A549 (cell line): ENCODE data around the gene TGFBR3. TPM values are rescaled to one million over a fixed set of nuclear protein-coding genes. Genes with fewer than 3 reads are reported as not detected.

ENCODE experiments used
- ATAC-seq, 2 experiments: fragments of 200-7000 bp in 1 of 2; fragments of >200 bp in 1 of 2; cut with Nextera tagmentation in 1 of 2; cut with Tn5 transposase in 1 of 2; 3 replicates each; pipeline versions ENCODE4 v1.8.0 to v1.9.1; 2018 to 2020; ENCODE audit warnings: mild to moderate bottlenecking in 1 of 2, moderate library complexity in 1 of 2
- CTCF ChIA-PET: fragments of 300-600 bp; sonication (Branson Sonifier 250); formaldehyde crosslinking; extraction: SDS; loops from one replicate; lab custom pipeline; 2021; ENCODE audit warnings: antibody characterized with exemption, inconsistent platforms; lab: Yijun Ruan, JAX
- POLR2A ChIA-PET: fragments of 350-600 bp; formaldehyde crosslinking; extraction: SDS; loops from one replicate; lab custom pipeline; 2021; ENCODE audit warnings: antibody characterized with exemption, inconsistent platforms; lab: Yijun Ruan, JAX
- DNase-seq, 2 experiments: peaks; one replicate each; pipeline versions ENCODE4 v3.0.0 to v3.0.0-alpha.2; 2011 to 2016; ENCODE audit warnings: low read depth in 1 of 2, low spot score in 1 of 2
- FAIRE-seq: peaks from 2 replicates; lab custom pipeline; 2011; peaks lifted over from hg19 to GRCh38; lab: Jason Lieb, UNC
- H3K27ac ChIP-seq, 2 experiments: fragments of >200 bp; sonication (Bioruptor Twin); formaldehyde crosslinking; 3 replicates each; pipeline ENCODE4 v1.5.1; 2016 to 2017
- H3K4me1 ChIP-seq: fragments of >200 bp; sonication (Bioruptor Twin); formaldehyde crosslinking; 3 replicates; pipeline ENCODE4 v1.6.1; 2016
- H3K4me2 ChIP-seq: fragments of >200 bp; sonication (Bioruptor Twin); formaldehyde crosslinking; 3 replicates; pipeline ENCODE4 v1.6.1; 2016
- H3K4me3 ChIP-seq: fragments of >200 bp; sonication (Bioruptor Twin); formaldehyde crosslinking; 3 replicates; pipeline ENCODE4 v1.5.1; 2016
- H3K9me3 ChIP-seq: fragments of >200 bp; sonication (Bioruptor Twin); formaldehyde crosslinking; 3 replicates; pipeline ENCODE4 v1.6.1; 2016
- BHLHE40 ChIP-seq: IDR thresholded peaks from 2 replicates; pipeline ENCODE4 v1.6.1; 2012; ENCODE audit warnings: low read depth, low read length, inconsistent platforms
- CHD2 ChIP-seq: fragments of 150-350 bp; IDR thresholded peaks from 2 replicates; pipeline ENCODE4 v1.6.1; 2014; ENCODE audit warnings: low read length; ENCODE audit not compliant: partially characterized antibody
- EHF ChIP-seq: fragments of 250-450 bp; sonication (Bioruptor Pico); IDR thresholded peaks from 2 replicates; pipeline ENCODE4 v1.5.0; 2020; ENCODE audit warnings: mild to moderate bottlenecking
- GATA3 ChIP-seq: IDR thresholded peaks from 2 replicates; pipeline ENCODE4 v1.6.1; 2012; ENCODE audit warnings: borderline replicate concordance
- HEYL ChIP-seq: fragments of 250-450 bp; sonication (Bioruptor Pico); IDR thresholded peaks from 2 replicates; pipeline ENCODE4 v1.8.0; 2021; ENCODE audit warnings: mild to moderate bottlenecking, moderate library complexity
- HMGXB4 ChIP-seq: fragments of 250-450 bp; sonication (Bioruptor Pico); IDR thresholded peaks from 2 replicates; pipeline ENCODE4 v1.5.0; 2021; ENCODE audit warnings: mild to moderate bottlenecking, moderate library complexity, borderline replicate concordance
- HOXA7 ChIP-seq: fragments of 250-450 bp; sonication (Bioruptor Pico); IDR thresholded peaks from 2 replicates; pipeline ENCODE4 v1.5.0; 2020; ENCODE audit warnings: mild to moderate bottlenecking, moderate library complexity
- JUNB ChIP-seq: fragments of >200 bp; sonication (Bioruptor Twin); formaldehyde crosslinking; IDR thresholded peaks from 2 replicates; pipeline ENCODE4 v1.6.1; 2016
- MAX ChIP-seq: IDR thresholded peaks from 2 replicates; pipeline ENCODE4 v1.6.1; 2012
- MAZ ChIP-seq: fragments of 150-350 bp; IDR thresholded peaks from 2 replicates; pipeline ENCODE4 v1.6.1; 2014; ENCODE audit warnings: antibody characterized with exemption, low read depth, low read length, borderline replicate concordance
- MYC ChIP-seq: IDR thresholded peaks from 2 replicates; pipeline ENCODE4 v1.6.1; 2012; ENCODE audit warnings: mild to moderate bottlenecking, inconsistent platforms, low read length, improper control_type of control experiment, borderline replicate concordance
- NPAS2 ChIP-seq: fragments of 250-450 bp; sonication (Bioruptor Pico); IDR thresholded peaks from 2 replicates; pipeline ENCODE4 v1.8.0; 2022; ENCODE audit warnings: mild to moderate bottlenecking, moderate library complexity, borderline replicate concordance
- NR3C1 ChIP-seq: fragments of >200 bp; sonication (Bioruptor Twin); formaldehyde crosslinking; IDR thresholded peaks from 3 replicates; pipeline ENCODE4 v1.6.1; 2017
- POLR2A ChIP-seq: IDR thresholded peaks from 2 replicates; pipeline ENCODE4 v1.6.1; 2012; ENCODE audit warnings: mild to moderate bottlenecking, low read length
- POLR2AphosphoS2 ChIP-seq: conservative IDR thresholded peaks from 2 replicates; pipeline ENCODE4 v1.6.1; 2012; ENCODE audit warnings: low read length, improper control_type of control experiment, inconsistent platforms
- RAD21 ChIP-seq, 2 experiments: fragments of >200 bp in 1 of 2; sonication (Bioruptor Twin) in 1 of 2; formaldehyde crosslinking in 1 of 2; IDR thresholded peaks in 1 of 2; conservative IDR thresholded peaks in 1 of 2; 2 replicates in 1 of 2; 3 replicates in 1 of 2; pipeline ENCODE4 v1.6.1; 2012 to 2018; ENCODE audit warnings: inconsistent platforms in 1 of 2
- RARB ChIP-seq: fragments of 250-450 bp; sonication (Bioruptor Pico); IDR thresholded peaks from 2 replicates; pipeline ENCODE4 v1.8.0; 2021; ENCODE audit warnings: mild to moderate bottlenecking, moderate library complexity
- RCOR1 ChIP-seq: fragments of 150-350 bp; IDR thresholded peaks from 2 replicates; pipeline ENCODE4 v1.6.1; 2014; ENCODE audit warnings: antibody characterized with exemption, low read length, low read depth
- RNF2 ChIP-seq: fragments of 200-600 bp; sonication (generic); IDR thresholded peaks from 2 replicates; pipeline ENCODE4 v1.6.1; 2016; ENCODE audit warnings: low read depth, mild to moderate bottlenecking, antibody characterized with exemption, moderate library complexity, borderline replicate concordance
- SMC3 ChIP-seq: fragments of >200 bp; sonication (Bioruptor Twin); formaldehyde crosslinking; IDR thresholded peaks from 3 replicates; pipeline ENCODE4 v1.6.1; 2018; ENCODE audit warnings: inconsistent platforms
- TFCP2L1 ChIP-seq: fragments of 250-450 bp; sonication (Bioruptor Pico); IDR thresholded peaks from 2 replicates; pipeline ENCODE4 v1.5.0; 2021; ENCODE audit warnings: mild to moderate bottlenecking
- ZFP36 ChIP-seq: fragments of 450-650 bp; IDR thresholded peaks from 2 replicates; pipeline ENCODE4 v1.6.1; 2014; ENCODE audit warnings: borderline replicate concordance; ENCODE audit not compliant: partially characterized antibody
- ZNF302 ChIP-seq: fragments of 250-450 bp; sonication (Bioruptor Pico); IDR thresholded peaks from 2 replicates; pipeline ENCODE4 v1.9.0; 2021; ENCODE audit warnings: inconsistent platforms, mild to moderate bottlenecking, moderate library complexity
- WGBS: methylation state at CpG from one replicate; pipeline ENCODE4 v1.1.6; 2017; ENCODE audit errors: missing lambda C conversion rate; 5-methylcytosine and 5-hydroxymethylcytosine counted together
- polyA plus RNA-seq, 4 experiments: library from polyadenylated mRNA; depleted of rRNA in 3 of 4; stranded (reverse); fragments of >200 nt; fragmentation: RNase III in 1 of 4; extraction: RNeasy Plus Mini Kit Qiagen cat#74134 plus additional on column Dnase treatment in 1 of 4; gene quantifications; 2 replicates in 3 of 4; 3 replicates in 1 of 4; pipeline ENCODE4 v1.2.3, GENCODE V29; 2011 to 2017
- TF ChIP-seq, protein P1 (sequence below): IDR thresholded peaks from 2 replicates; pipeline ENCODE4 v1.6.1; 2012
- TF ChIP-seq, protein P2 (sequence below): fragments of 250-450 bp; sonication (Bioruptor Pico); IDR thresholded peaks from 2 replicates; pipeline ENCODE4 v1.5.0; 2020; ENCODE audit warnings: low read depth, mild to moderate bottlenecking, moderate library complexity
- TF ChIP-seq, protein P3 (sequence below): fragments of 150-350 bp; IDR thresholded peaks from 2 replicates; pipeline ENCODE4 v1.6.1; 2014; ENCODE audit warnings: low read depth, mild to moderate bottlenecking, low read length

Gene TGFBR3
- polyA plus RNA-seq, 2 of the 4 experiments (the other 2 are of a cell fraction), result 5.0 to 8.9 TPM

GRCh38 chr1:91746728-91747338 is 139.1 kb downstream of the TGFBR3 start:
- H3K4me1 ChIP-seq, result peaks cover 7% of the 10 kb centered on the region; the same call in 2 of the 3 replicates
- H3K27ac ChIP-seq, result no peak overlapping the region
- WGBS, result 79% methylated on average over 3 of the region's 3 CpGs
- ATAC-seq, result no peak
- TF ChIP-seq GATA3 (no peak), BHLHE40 (no peak), NR3C1 (no peak), TFCP2L1 (CRISPR knock-in tag) (no peak), JUNB (no peak), HOXA7 (CRISPR knock-in tag) (no peak), ZFP36 (no peak), POLR2AphosphoS2 (no peak), NPAS2 (CRISPR knock-in tag) (no peak), MAZ (no peak), HMGXB4 (CRISPR knock-in tag) (no peak), HEYL (CRISPR knock-in tag) (no peak), EHF (CRISPR knock-in tag) (no peak), SMC3 (no peak)
- TF ChIP-seq, protein P1, sequence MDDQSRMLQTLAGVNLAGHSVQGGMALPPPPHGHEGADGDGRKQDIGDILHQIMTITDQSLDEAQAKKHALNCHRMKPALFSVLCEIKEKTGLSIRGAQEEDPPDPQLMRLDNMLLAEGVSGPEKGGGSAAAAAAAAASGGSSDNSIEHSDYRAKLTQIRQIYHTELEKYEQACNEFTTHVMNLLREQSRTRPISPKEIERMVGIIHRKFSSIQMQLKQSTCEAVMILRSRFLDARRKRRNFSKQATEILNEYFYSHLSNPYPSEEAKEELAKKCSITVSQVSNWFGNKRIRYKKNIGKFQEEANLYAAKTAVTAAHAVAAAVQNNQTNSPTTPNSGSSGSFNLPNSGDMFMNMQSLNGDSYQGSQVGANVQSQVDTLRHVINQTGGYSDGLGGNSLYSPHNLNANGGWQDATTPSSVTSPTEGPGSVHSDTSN, result no peak
- TF ChIP-seq, protein P2, sequence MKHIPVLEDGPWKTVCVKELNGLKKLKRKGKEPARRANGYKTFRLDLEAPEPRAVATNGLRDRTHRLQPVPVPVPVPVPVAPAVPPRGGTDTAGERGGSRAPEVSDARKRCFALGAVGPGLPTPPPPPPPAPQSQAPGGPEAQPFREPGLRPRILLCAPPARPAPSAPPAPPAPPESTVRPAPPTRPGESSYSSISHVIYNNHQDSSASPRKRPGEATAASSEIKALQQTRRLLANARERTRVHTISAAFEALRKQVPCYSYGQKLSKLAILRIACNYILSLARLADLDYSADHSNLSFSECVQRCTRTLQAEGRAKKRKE (CRISPR knock-in tag), result no peak
- no peak overlapping the region for H3K4me2 ChIP-seq
- DNase-seq, result peak in 1 of 2 experiments; percentile 36
- FAIRE-seq, result no peak
- peaks cover 22% of the 10 kb centered on the region for H3K9me3 ChIP-seq
- ChIA-PET CTCF (interaction anchor here (1.0 to 1.9 kb wide), 2 partner anchors 9 kb away, joined by 3 to 9 read pairs; no protein-coding TSS in a partner anchor), POLR2A (no interaction called here)
- H3K4me3 ChIP-seq, result no peak overlapping the region

DNA sequence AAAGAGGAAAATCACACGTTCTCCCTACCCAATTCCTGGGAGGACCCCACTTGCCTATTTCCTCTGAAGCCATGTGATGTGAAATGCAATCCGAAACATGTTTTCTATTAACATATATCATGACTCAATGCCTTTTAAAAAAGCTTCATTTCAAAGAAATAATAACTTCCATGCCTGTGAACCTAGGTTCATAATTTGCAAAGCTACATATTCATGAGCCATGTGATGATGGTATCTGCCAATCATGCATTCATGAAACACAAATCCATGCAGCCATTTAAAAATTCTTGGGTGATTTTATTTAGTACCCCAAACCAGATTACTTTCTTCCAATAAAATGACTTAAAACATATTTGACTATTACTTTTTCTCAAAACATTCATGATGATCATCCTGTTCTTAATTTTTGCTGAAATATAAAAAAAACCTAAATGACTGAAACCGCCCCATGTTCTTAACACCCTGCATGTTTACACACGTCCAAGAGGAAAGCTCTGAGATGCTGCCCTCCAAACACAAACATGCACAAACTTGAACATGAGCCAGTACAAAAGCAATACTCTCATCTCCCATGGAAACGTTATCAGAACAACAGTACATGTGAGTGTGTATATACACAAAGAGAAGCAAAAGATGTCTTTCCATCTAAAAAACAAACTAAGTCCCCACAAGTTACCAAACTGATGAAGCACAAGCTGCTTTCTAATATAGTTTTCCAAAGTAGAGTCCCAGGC is 140.1 kb downstream of the TGFBR3 start:
- no peak for FAIRE-seq
- no peak overlapping the region for H3K27ac ChIP-seq
- no peak overlapping the region for H3K4me3 ChIP-seq
- no peak for DNase-seq
- WGBS, result 74% methylated on average over 5 of the region's 5 CpGs
- ATAC-seq, result no peak
- H3K4me2 ChIP-seq, result no peak overlapping the region
- H3K4me1 ChIP-seq, result peaks cover 14% of the 10 kb centered on the region; the same call in 2 of the 3 replicates
- no peak for TF ChIP-seq RNF2
- TF ChIP-seq HMGXB4 (CRISPR knock-in tag), result no peak
- TF ChIP-seq JUNB, result no peak
- TF ChIP-seq ZFP36, result no peak
- no peak for TF ChIP-seq POLR2AphosphoS2
- no peak for TF ChIP-seq HOXA7 (CRISPR knock-in tag)
- TF ChIP-seq, protein P3, sequence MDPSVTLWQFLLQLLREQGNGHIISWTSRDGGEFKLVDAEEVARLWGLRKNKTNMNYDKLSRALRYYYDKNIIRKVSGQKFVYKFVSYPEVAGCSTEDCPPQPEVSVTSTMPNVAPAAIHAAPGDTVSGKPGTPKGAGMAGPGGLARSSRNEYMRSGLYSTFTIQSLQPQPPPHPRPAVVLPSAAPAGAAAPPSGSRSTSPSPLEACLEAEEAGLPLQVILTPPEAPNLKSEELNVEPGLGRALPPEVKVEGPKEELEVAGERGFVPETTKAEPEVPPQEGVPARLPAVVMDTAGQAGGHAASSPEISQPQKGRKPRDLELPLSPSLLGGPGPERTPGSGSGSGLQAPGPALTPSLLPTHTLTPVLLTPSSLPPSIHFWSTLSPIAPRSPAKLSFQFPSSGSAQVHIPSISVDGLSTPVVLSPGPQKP, result no peak
- TF ChIP-seq, protein P2 (CRISPR knock-in tag), result no peak
- no peak for TF ChIP-seq RCOR1
- TF ChIP-seq ZNF302 (CRISPR knock-in tag), result no peak
- no peak for TF ChIP-seq RARB (CRISPR knock-in tag)
- TF ChIP-seq MAZ, result no peak
- no peak for TF ChIP-seq MYC
- TF ChIP-seq MAX, result no peak
- TF ChIP-seq POLR2A, result no peak
- no peak for TF ChIP-seq RAD21 (conservative IDR thresholded peaks at IDR 0.05 in 1 of 2, IDR thresholded peaks at IDR 0.05 in 1 of 2)
- TF ChIP-seq CHD2, result no peak
- no peak for TF ChIP-seq NPAS2 (CRISPR knock-in tag)
- peaks cover 22% of the 10 kb centered on the region for H3K9me3 ChIP-seq
- ChIA-PET POLR2A (no interaction called here), CTCF (interaction anchor here (1.0 kb wide), 1 partner anchor 8 kb away, joined by 3 read pairs; no protein-coding TSS in a partner anchor)
